Effector memory CD4-positive, alpha-beta T cell (primary cell): Measurements from ENCODE around the gene PCLAF.
A peak's percentile ranks its signal among the peaks of the same experiment; 100 is the strongest.
"Not testable (repeated sequence)": the region's sequence is repeated elsewhere in the genome, so short reads cannot be mapped to it uniquely, and the experiment has no call there.

Experiments
- DNase-seq, 3 donors: peaks; one replicate each; pipeline ENCODE4 v3.0.0-alpha.2; 2020
- H3K27ac ChIP-seq: 2 replicates; pipeline ENCODE4 v1.7.0; 2013; ENCODE audit warnings: mild to moderate bottlenecking, low read length, moderate library complexity; ENCODE audit not compliant: insufficient read depth, poor library complexity, severe bottlenecking
- H3K27me3 ChIP-seq: replicated peaks from 2 replicates; pipeline ENCODE4 v1.7.0; 2013; ENCODE audit warnings: mild to moderate bottlenecking, low read length; ENCODE audit not compliant: insufficient read depth, control insufficient read depth, poor library complexity, severe bottlenecking
- H3K36me3 ChIP-seq: 2 replicates; pipeline ENCODE4 v1.7.0; 2013; ENCODE audit warnings: mild to moderate bottlenecking, low read length, moderate library complexity; ENCODE audit not compliant: control insufficient read depth, insufficient read depth
- H3K4me1 ChIP-seq: 2 replicates; pipeline ENCODE4 v1.7.0; 2013; ENCODE audit warnings: low read length, mild to moderate bottlenecking; ENCODE audit not compliant: control insufficient read depth, insufficient read depth, poor library complexity, severe bottlenecking
- H3K4me3 ChIP-seq: 2 replicates; pipeline ENCODE4 v1.7.0; 2013; ENCODE audit warnings: low read length, low read depth, mild to moderate bottlenecking; ENCODE audit not compliant: insufficient read depth, poor library complexity, severe bottlenecking
- H3K9me3 ChIP-seq: 2 replicates; pipeline ENCODE4 v1.7.0; 2013; ENCODE audit warnings: mild to moderate bottlenecking, low read length, moderate library complexity; ENCODE audit not compliant: control insufficient read depth

The PCLAF gene

GRCh38 chr15:64398575-64398974 is 17.3 kb upstream of the PCLAF start:
- Histone ChIP-seq H3K9me3 (no peaks in the 10 kb centered on the region), H3K4me3 (no peak overlapping the region), H3K27ac (no peak overlapping the region), H3K36me3 (peaks cover 54% of the 10 kb centered on the region), H3K27me3 (no peaks in the 10 kb centered on the region), H3K4me1 (no peaks in the 10 kb centered on the region)
- DNase-seq, result no peak

- Histone ChIP-seq H3K27me3 (no peaks in the 10 kb centered on the region), H3K36me3 (peaks cover 46% of the 10 kb centered on the region), H3K4me1 (no peaks in the 10 kb centered on the region), H3K4me3 (no peak overlapping the region), H3K9me3 (no peaks in the 10 kb centered on the region), H3K27ac (no peak overlapping the region)
- no peak for DNase-seq
Measured at GRCh38 chr15:64396789-64397188, 15.5 kb upstream of the PCLAF start.

GRCh38 chr15:64392471-64392870 is 11.2 kb upstream of the PCLAF start:
- H3K9me3 ChIP-seq, H3K27me3 ChIP-seq, H3K27ac ChIP-seq, H3K4me3 ChIP-seq, DNase-seq, H3K4me1 ChIP-seq: not testable (repeated sequence)
- peaks cover 24% of the 10 kb centered on the region for H3K36me3 ChIP-seq

- Histone ChIP-seq H3K9me3 (no peaks in the 10 kb centered on the region), H3K4me1 (peaks cover 7% of the 10 kb centered on the region), H3K36me3 (no peaks in the 10 kb centered on the region), H3K27ac (no peak overlapping the region), H3K27me3 (no peaks in the 10 kb centered on the region), H3K4me3 (no peak overlapping the region)
- DNase-seq, result no peak
Measured at GRCh38 chr15:64389036-64389435, 7.8 kb upstream of the PCLAF start.

- no peaks in the 10 kb centered on the region for H3K36me3 ChIP-seq
- H3K9me3 ChIP-seq, result no peaks in the 10 kb centered on the region
- H3K4me1 ChIP-seq, result peaks cover 7% of the 10 kb centered on the region
- H3K27me3 ChIP-seq, result no peaks in the 10 kb centered on the region
- peak within 1 kb of the TSS; percentile 76 for H3K4me3 ChIP-seq
- peak; percentile 91 to 95 (median 93) for DNase-seq
- peak within 1 kb of the TSS; percentile 58 for H3K27ac ChIP-seq
Measured at GRCh38 chr15:64387562-64388168, 6.4 kb upstream of the PCLAF start, which contains the start of gene TRIP4. TRIP4 (plus strand) TSS chr15:64387836; CDS start chr15:64387864, 28 bp downstream.

GRCh38 chr15:64386291-64386690 is 5.0 kb upstream of the PCLAF start:
- Histone ChIP-seq H3K9me3 (no peaks in the 10 kb centered on the region), H3K4me1 (peaks cover 7% of the 10 kb centered on the region), H3K27ac (no peak overlapping the region), H3K27me3 (no peaks in the 10 kb centered on the region), H3K36me3 (no peaks in the 10 kb centered on the region), H3K4me3 (no peak overlapping the region)
- no peak for DNase-seq

GRCh38 chr15:64383760-64384159 is 2.5 kb upstream of the PCLAF start:
- Histone ChIP-seq H3K27me3 (no peaks in the 10 kb centered on the region), H3K36me3 (no peaks in the 10 kb centered on the region), H3K4me1 (peaks cover 14% of the 10 kb centered on the region)

GRCh38 chr15:64380130-64380870 is 941 bp downstream of the PCLAF start:
- peak overlapping the region; percentile 69 for H3K4me3 ChIP-seq
- H3K4me1 ChIP-seq, H3K36me3 ChIP-seq, H3K27me3 ChIP-seq, DNase-seq, H3K27ac ChIP-seq, H3K9me3 ChIP-seq: not testable (repeated sequence)

More at GRCh38 chr15:64383760-64384159, 2.5 kb upstream of the PCLAF start:
- H3K9me3 ChIP-seq, result no peaks in the 10 kb centered on the region
- no peak for DNase-seq
- no peak overlapping the region for H3K4me3 ChIP-seq
- no peak overlapping the region for H3K27ac ChIP-seq

- Histone ChIP-seq H3K4me1 (peaks cover 8% of the 10 kb centered on the region), H3K4me3 (no peak overlapping the region), H3K27ac (no peak overlapping the region), H3K9me3 (no peaks in the 10 kb centered on the region), H3K36me3 (no peaks in the 10 kb centered on the region), H3K27me3 (no peaks in the 10 kb centered on the region)
- DNase-seq, result no peak
Measured at GRCh38 chr15:64379216-64379960, 1.9 kb downstream of the PCLAF start.

GRCh38 chr15:64373360-64373759 is 7.9 kb downstream of the PCLAF start:
- H3K27me3 ChIP-seq, result no peaks in the 10 kb centered on the region
- H3K36me3 ChIP-seq, result no peaks in the 10 kb centered on the region
- H3K4me1 ChIP-seq, result no peaks in the 10 kb centered on the region
- no peaks in the 10 kb centered on the region for H3K9me3 ChIP-seq
- no peak overlapping the region for H3K27ac ChIP-seq
- H3K4me3 ChIP-seq, result no peak overlapping the region
- no peak for DNase-seq
